Vagina (tissue), 2 donors: ENCODE data around the gene PRPF40B.

ENCODE experiments used
- POLR2A ChIP-seq, 2 donors: fragments of 450-650 bp; IDR thresholded peaks; one replicate each; pipeline ENCODE4 v1.6.1; 2017; ENCODE audit warnings: antibody characterized with exemption in 2 of 2, mild to moderate bottlenecking in 2 of 2, moderate library complexity in 2 of 2
- POLR2AphosphoS5 ChIP-seq, 2 donors: sonication (generic); formaldehyde crosslinking; IDR thresholded peaks; one replicate each; pipeline ENCODE4 v1.9.0; 2017; ENCODE audit warnings: antibody characterized with exemption in 2 of 2, mild to moderate bottlenecking in 2 of 2, low read depth in 1 of 2; ENCODE audit not compliant: insufficient read depth in 1 of 2
- TF ChIP-seq, protein P1 (sequence below), 3 experiments: fragments of 450-650 bp in 2 of 3; fragments of 200-600 bp in 1 of 3; sonication (generic) in 1 of 3; IDR thresholded peaks; one replicate each; pipeline ENCODE4 v1.5.1; 2017 to 2019; ENCODE audit warnings: antibody characterized with exemption in 3 of 3, mild to moderate bottlenecking in 2 of 3, moderate library complexity in 2 of 3

GRCh38 chr12:49583366-49584094 lies 39.8 kb upstream of the PRPF40B start:
- TF ChIP-seq, protein P1, sequence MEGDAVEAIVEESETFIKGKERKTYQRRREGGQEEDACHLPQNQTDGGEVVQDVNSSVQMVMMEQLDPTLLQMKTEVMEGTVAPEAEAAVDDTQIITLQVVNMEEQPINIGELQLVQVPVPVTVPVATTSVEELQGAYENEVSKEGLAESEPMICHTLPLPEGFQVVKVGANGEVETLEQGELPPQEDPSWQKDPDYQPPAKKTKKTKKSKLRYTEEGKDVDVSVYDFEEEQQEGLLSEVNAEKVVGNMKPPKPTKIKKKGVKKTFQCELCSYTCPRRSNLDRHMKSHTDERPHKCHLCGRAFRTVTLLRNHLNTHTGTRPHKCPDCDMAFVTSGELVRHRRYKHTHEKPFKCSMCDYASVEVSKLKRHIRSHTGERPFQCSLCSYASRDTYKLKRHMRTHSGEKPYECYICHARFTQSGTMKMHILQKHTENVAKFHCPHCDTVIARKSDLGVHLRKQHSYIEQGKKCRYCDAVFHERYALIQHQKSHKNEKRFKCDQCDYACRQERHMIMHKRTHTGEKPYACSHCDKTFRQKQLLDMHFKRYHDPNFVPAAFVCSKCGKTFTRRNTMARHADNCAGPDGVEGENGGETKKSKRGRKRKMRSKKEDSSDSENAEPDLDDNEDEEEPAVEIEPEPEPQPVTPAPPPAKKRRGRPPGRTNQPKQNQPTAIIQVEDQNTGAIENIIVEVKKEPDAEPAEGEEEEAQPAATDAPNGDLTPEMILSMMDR (IDR thresholded peaks at IDR 0.05), result no peak
- TF ChIP-seq POLR2AphosphoS5 (IDR thresholded peaks at IDR 0.05; ENCODE audit: insufficient read depth in 1 of 2, low read depth in 1 of 2), result no peak
- no peak for TF ChIP-seq POLR2A (IDR thresholded peaks at IDR 0.05)
